ENCODE data around the gene CPN2. TPM values are rescaled to one million over a fixed set of nuclear protein-coding genes. Genes with fewer than 3 reads are reported as not detected.
A peak's percentile ranks its signal among the peaks of the same experiment; 100 is the strongest.

The CPN2 gene
- total RNA-seq, 1 experiment from 2014 or later, result 0.08 TPM

GRCh38 chr3:194369522-194370279, 18.6 kb upstream of the CPN2 start, which contains the start of gene LRRC15:
TSS of gene LRRC15 (minus strand) at chr3:194369743. CDS start at chr3:194361043, 8,700 bp downstream.
- H3K36me3 ChIP-seq (ENCODE audit: control insufficient read depth, insufficient read depth, low read length), result no peaks in the 10 kb centered on the region
- POLR2A ChIA-PET, result no interaction called here
- no TSS peak for BruUV-seq (replicated peaks)
- 0 out of 2 replicates have a peak, but pooled peaks cover 3% of the 10 kb centered on the region for H3K27me3 ChIP-seq (ENCODE audit: control insufficient read depth, insufficient read depth, low read length)
- DNase-seq (ENCODE audit: low read depth, low spot score) (no peak), ATAC-seq (peak; percentile 90)
- CTCF ChIA-PET, result no interaction called here
- intact Hi-C loops (cut with micrococcal nuclease; ENCODE audit: unreplicated experiment), result no loop called here
- in situ Hi-C loops (cut with HindIII; ENCODE audit: low pct_unique_long_range_greater_than_20kb, low sequenced_read_pairs), result no loop called here
- no peaks in the 10 kb centered on the region for H3K9me3 ChIP-seq (ENCODE audit: control insufficient read depth, insufficient read depth, low read depth, low read length)
- H3K27ac ChIP-seq (ENCODE audit: low read length), result no peak within 1 kb of the TSS
- H3K4me1 ChIP-seq (ENCODE audit: control insufficient read depth, insufficient read depth, low read length), result peaks cover 11% of the 10 kb centered on the region
- no peak within 1 kb of the TSS for H3K4me3 ChIP-seq (ENCODE audit: low read depth in 2 of 2, low read length in 2 of 2)
- TF ChIP-seq REST (IDR thresholded peaks at IDR 0.05; ENCODE audit: insufficient read depth in 1 of 2, low read depth in 2 of 2, low read length in 1 of 2) (no peak), CTCF (IDR thresholded peaks at IDR 0.05) (no peak), TCF7L2 (IDR thresholded peaks at IDR 0.05; ENCODE audit: low read depth, low read length) (no peak), POLR2AphosphoS5 (IDR thresholded peaks at IDR 0.05; ENCODE audit: low read depth, low read length) (no peak), SIN3A (IDR thresholded peaks at IDR 0.05; ENCODE audit: borderline replicate concordance, insufficient read depth, low read depth, low read length) (no peak)

GRCh38 chr3:194368918-194369317, 17.8 kb upstream of the CPN2 start:
- Histone ChIP-seq H3K27ac (ENCODE audit: low read length) (no peak overlapping the region), H3K36me3 (ENCODE audit: control insufficient read depth, insufficient read depth, low read length) (no peaks in the 10 kb centered on the region), H3K27me3 (ENCODE audit: control insufficient read depth, insufficient read depth, low read length) (0 out of 2 replicates have a peak, but pooled peaks cover 3% of the 10 kb centered on the region), H3K4me1 (ENCODE audit: control insufficient read depth, insufficient read depth, low read length) (peaks cover 11% of the 10 kb centered on the region), H3K4me3 (ENCODE audit: low read depth in 2 of 2, low read length in 2 of 2) (no peak overlapping the region), H3K9me3 (ENCODE audit: control insufficient read depth, insufficient read depth, low read depth, low read length) (no peaks in the 10 kb centered on the region)
- POLR2A ChIA-PET, result no interaction called here
- intact Hi-C loops (cut with micrococcal nuclease; ENCODE audit: unreplicated experiment) (no loop called here), in situ Hi-C loops (cut with HindIII; ENCODE audit: low pct_unique_long_range_greater_than_20kb, low sequenced_read_pairs) (no loop called here)
- ATAC-seq (no peak), DNase-seq (ENCODE audit: low read depth, low spot score) (no peak)
- TF ChIP-seq CTCF (IDR thresholded peaks at IDR 0.05) (no peak), POLR2AphosphoS5 (IDR thresholded peaks at IDR 0.05; ENCODE audit: low read depth, low read length) (no peak)
- BruUV-seq (replicated peaks), result no TSS peak
- CTCF ChIA-PET, result no interaction called here

Measured in Panc1 (cell line).